GM19463 (cell line): ENCODE results near the gene MTHFD1.

Experiments
- ATAC-seq: cut with Tn5 transposase; IDR thresholded peaks from one replicate; pipeline ENCODE4 v1.9.1; 2021; ENCODE audit warnings: mild to moderate bottlenecking, moderate library complexity; ENCODE audit not compliant: unreplicated experiment

Gene MTHFD1

DNA sequence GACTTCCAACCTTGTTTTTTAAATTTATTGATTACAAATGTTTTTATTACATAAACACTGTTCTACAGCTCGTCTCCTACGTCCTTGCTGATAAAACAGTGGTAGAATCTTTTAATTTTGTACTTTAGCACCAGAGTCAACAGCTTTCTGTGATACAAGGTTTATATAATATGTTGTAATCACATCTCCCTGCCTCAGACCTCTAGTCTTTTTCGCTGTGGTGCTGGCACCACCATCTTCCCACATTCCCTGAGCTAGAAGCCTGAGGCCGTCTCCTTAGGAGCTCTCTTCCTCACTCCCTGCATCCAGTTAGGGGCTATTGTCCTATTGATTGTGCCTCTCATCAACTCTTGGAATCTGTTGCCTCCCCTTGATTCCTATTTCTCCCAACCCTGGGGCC, 17.1 kb downstream of the MTHFD1 start:
- ATAC-seq, result no peak

DNA sequence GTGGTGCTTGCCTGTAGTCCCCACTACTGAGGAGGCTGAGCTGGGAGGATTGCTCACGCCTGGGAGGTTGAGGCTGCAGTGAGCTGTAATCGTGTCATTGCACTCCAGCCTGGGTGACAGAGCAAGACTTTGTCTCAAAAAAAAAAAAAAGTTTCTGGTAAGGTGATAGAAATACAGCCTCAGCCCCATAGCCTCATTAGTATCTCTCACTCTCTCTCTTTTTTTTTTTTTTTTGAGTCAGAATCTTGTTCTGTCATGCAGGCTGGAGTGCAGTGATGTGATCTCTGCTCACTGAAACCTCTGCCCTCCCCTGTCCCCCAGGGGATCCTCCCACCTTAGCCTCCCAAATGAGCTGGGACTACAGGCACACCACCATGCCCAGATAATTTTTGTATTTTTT, 19.2 kb downstream of the MTHFD1 start:
- ATAC-seq, result peak; percentile 53

DNA sequence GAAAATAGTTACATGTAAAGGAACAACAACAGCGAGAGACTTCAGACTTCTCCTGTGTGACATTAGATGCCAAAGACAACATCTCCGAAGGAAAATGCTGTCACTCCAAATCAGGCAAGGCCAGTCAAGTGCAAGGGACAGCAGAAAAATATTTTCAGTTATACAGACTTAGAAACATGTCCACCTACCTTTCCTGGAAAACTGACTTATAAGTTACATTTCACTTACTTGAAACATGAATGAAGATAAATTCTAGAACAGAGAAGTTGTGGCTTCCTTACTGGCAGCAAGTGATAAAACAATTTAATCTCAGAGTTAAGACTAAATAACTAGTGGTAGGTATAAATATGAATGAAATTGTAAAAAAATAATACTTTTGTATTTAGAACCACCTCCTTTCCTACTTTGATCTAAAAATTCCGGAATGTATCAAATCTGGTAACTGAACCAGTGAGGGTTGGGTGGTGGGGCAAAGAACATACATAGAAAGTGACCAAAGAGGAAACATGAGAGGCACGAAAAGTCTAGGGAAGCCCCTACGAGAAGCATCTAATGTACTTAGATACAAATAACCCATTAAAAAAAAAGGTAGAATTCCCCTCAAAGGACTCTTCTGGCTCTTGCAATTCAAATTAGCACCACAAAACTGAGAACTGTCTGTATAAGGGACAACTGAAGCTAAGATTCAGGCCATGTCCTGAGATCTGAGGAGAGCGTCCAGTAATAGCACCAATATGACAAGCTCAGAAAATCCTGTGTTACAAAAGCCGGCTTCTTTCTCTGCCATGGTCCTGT, 21.2 kb downstream of the MTHFD1 start:
- ATAC-seq, result peak; percentile 53

DNA sequence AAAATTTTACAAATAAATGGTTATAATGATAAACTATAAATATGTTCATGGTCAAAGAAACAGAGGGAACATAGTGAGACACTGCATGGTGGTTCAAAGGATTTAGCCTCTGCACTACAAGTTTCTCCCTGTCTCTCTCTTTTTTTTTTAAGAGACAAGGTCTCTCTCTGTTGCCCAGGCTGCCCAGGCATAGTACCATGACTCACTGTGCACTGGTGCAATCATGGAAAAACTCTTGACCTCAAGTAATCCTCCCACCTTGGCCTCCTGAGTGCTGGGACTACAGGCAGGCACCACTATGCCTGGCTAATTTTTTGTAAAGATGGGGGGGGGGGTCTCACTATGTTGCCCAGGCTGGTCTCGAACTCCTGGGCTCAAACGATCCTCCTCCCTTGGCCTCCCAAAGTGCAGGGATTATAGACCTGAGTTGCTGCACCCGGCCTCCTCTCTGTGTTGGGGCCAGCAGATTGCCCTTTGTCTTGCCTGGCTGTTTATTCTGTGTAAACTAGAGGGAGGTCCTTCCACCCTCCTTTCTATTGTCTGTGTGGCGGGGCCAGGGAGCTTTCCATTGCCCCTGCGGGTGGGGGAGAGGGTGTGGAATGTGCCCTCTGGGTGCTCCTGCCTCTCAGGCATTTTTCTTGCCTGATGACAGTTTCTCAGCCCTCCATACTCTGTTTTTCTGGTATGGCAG, 22.1 kb downstream of the MTHFD1 start:
- no peak for ATAC-seq

DNA sequence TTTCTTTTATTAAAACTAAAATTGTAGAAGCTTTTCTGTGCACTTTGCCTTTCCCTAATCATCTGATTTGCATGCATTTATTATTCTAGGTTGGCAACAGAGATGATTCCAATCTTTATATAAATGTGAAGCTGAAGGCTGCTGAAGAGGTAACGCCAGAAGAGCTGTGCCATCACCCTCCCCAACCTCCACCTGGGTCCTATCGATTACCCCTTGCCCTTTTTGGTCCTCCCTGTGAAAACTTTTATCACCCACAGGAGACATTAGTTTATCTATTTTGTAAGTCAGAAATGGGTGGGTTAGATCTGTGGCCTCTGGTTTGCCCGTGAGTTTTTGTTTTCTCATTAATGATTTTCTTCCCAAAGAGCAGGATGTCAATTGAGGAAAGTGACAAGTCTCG, 22.8 kb downstream of the MTHFD1 start:
- ATAC-seq, result no peak

DNA sequence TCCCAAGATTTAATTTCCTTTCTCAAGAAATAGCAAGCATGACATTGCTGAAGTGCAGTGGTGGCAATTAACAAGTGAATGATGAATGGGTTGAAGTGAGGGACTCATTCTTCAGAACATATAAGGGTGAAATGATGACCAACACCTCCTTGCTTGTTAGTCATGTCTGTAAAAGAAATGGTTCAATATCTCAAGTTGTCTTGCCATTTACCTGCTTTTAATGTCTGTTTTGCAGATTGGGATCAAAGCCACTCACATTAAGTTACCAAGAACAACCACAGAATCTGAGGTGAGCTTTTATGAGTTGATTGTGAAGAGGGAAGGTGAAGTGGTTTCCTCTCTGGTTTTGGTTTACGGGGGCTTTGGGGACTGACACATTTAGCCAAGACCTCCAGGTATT, 24.1 kb downstream of the MTHFD1 start:
- no peak for ATAC-seq

DNA sequence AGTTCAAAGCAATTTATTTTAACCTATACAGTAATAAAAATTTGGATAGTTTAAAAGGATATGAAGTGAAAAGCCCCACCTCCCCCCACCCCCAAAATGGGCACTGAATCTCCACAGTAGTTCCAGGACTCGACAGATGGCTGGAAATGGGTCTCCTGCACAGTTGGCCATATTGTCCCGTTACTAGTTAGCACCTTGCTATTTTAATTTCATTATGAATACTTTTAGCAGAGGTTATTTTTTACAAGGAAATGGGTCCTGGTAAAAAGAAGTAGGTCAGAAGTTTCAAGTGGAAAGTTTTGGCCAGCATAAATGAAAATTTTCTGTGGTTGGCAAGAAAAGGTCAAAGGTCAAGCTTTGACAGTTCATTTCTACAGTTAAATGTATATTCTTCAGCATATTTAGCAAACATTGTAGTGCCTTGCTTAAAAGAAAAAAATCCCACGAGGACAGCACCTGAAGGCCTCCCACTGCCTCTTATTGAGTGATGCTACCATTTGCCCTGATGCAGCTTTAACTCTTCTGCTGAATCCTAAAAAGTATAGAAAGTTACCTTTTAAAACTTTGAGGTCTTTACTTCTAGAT, 28.3 kb downstream of the MTHFD1 start:
- ATAC-seq, result no peak

- ATAC-seq, result no peak
These were observed 29.1 kb downstream of the MTHFD1 start for GRCh38 chr14:64417055-64417770.

- no peak for ATAC-seq
These were observed 29.6 kb downstream of the MTHFD1 start for GRCh38 chr14:64417771-64418125.

DNA sequence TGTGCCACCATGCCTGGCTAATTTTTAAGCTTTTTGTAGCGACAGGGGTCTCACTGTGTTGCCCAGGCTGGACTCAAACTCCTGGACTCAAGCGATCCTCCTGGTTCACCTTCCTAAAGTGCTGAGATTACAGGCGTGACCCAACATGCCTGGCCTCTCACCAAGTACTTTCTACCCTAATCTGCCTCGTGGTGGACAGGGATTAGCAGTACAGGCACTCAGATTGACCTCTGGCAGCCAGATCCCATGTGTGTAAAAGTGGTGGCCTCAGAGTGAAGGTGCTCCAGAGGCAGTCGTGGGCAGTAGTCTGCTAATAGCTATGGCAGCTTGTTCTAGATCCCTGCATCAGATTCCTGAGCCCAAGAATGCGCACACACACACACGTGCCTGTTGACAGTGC, 30.9 kb downstream of the MTHFD1 start:
- no peak for ATAC-seq

DNA sequence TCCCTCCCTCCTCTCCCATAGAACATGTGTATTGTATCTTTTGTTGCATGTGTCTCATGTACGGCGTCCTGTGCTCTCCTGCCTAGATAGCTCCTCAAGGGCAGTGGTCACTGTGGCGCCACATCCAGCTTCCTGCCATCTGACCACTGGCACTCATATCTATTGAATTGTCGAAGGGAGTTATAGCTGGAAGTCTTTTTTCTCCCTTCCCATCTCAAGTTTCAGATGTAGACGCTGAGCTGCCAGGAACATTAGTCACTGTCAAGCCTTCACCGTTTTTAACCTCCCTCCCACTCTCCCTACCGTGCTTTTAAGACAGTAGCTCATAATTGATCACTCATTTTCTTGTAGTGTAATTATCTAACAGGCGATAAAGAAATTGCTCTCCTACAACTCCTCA, 33.0 kb downstream of the MTHFD1 start:
- ATAC-seq, result no peak

DNA sequence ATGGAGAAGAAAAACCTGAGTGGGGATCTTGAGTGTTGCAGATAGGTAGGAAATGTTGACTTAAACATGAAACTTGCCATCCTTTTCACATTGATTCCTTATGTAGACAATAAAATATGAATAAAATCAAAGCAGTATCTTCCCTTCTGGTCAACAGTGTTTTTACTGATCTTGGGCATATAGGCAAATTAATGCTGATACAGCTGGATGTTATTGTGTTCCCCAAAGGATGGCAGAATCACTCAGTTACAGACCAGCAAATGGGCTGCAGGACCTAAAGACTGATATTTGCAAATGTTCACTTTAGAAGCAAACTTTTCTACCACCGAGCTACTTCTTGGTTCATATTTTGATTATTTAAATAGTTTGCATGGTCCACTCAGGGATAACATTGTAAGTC, 33.9 kb downstream of the MTHFD1 start:
- no peak for ATAC-seq

GRCh38 chr14:64422756-64423155, 34.6 kb downstream of the MTHFD1 start:
- ATAC-seq, result peak; percentile 78

- no peak for ATAC-seq
These were observed 35.8 kb downstream of the MTHFD1 start for GRCh38 chr14:64423987-64424386.

DNA sequence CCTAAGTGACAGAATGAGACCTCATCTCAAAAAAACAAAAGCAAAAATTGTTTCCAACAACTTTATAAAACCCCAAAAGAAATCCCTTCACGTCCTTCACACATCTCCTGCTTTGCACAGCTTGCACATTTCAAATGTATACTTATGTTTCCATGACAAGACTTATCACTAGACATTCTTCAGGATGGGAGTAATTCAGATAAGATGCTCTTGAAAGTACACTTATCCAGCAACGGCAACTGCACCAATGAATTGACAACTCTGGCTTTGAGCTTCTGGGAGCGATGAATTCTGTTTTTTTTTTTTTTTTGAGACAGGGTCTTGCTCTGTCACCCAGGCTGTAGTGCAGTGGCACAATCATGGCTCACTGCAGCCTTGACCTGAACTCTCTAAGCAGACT, 46.4 kb downstream of the MTHFD1 start:
- ATAC-seq, result no peak

DNA sequence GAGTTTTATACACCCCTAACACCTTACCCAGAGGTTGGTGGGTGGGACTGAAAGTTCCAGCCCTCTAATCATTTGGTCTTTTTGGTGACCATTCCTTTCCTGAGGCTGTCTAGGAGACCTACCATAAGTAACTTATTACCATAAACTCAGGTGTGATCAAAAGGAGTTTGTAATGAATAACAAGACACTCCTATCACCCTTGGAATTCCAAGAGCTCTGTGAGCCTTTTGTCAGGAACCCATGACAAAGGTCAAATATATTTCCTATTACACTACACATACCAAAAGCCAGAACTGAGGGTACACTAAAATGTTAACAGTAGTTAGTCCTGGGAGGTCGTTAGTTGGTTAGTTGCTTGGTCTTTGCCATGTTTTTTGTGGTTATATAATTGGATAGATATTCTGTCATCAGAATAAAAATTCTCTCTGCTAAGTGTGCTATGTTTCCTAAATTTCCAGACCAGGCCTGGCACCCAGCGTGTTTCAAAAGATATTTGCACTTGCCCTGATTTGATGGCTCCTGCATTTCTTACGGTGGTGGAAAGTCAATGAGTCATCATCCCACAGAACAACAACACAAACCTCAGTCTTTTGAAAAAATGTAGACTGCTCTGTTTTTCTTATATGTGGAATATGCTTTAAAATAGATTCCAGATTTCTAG, 50.2 kb downstream of the MTHFD1 start:
- ATAC-seq, result no peak

DNA sequence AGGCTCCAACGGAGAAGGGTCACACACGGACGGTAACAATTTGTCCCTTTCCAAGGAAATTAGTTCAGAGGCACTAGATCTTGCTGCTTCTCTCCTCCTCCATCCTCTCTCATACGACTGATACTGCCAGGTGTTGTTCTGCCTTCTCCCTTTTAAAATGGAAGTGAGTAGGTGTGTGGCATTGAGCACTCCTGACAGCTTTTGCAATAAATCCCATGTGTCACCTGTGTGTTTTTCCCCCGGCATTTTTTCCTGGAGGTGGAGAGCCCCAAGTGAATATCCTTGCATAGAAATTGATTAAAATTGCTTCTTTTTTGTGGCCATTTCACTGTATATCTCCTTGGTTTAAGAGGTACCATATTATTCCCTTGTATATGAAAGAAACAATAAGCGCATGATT, 51.0 kb downstream of the MTHFD1 start:
- no peak for ATAC-seq

DNA sequence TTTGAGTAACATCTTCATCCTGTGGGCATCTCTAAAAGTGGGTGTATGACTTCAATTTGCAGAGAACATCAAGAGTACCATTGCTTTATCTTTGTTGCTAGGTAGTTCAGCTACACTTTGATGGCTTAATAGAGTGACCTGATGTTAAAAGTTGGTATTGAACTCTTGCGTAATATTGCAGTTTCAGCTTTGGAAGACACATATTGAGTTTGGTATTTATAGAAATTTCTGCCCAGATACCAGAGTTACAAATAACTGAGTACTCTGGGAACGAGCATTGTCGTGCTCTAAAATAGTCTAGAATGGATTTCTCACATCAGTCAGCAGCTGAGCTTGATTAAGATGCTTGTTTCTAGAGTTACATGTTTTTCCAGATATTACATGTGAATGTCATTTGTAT, 52.3 kb downstream of the MTHFD1 start:
- no peak for ATAC-seq

GRCh38 chr14:64442300-64442988, 54.3 kb downstream of the MTHFD1 start:
- no peak for ATAC-seq

DNA sequence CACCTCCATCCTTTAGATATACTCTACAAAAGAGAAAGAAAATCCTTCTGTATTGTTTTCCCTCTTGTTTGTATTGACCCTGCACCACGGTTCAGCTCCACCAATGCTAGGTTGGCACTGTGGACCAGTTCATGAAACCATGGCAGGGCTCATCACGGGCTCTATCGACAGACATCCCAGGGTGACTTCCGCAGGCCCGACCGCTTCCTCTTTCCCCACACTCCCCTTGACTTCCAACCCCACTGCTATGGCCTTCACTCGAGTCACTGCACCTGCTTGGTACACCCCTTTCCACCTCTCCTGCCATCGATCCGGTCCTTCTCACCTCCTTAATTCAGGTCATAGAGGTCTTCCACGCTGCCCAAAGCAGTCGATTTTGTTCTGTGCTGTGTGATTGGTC, 56.0 kb downstream of the MTHFD1 start:
- ATAC-seq, result no peak
